Measurements from ENCODE around the gene CTNNA2.

The CTNNA2 gene

GRCh38 chr2:80148906-80149305 is 636.1 kb downstream of the CTNNA2 start:
- H3K9me3 ChIP-seq (ENCODE audit: control insufficient read depth in 2 of 2, low read length in 2 of 2): no peaks in the 10 kb centered on the region
- no peaks in the 10 kb centered on the region for H3K27me3 ChIP-seq (ENCODE audit: control insufficient read depth in 2 of 2, insufficient read depth in 2 of 2, low read length in 2 of 2)
- H3K9ac ChIP-seq (ENCODE audit: low read depth in 1 of 2, low read length in 2 of 2): no peak overlapping the region
- H3K4me3 ChIP-seq (ENCODE audit: low read length in 2 of 2): no peak overlapping the region
- H3K4me1 ChIP-seq (ENCODE audit: control insufficient read depth in 2 of 2, insufficient read depth in 2 of 2, low read length in 2 of 2): peaks cover 9 to 12% of the 10 kb centered on the region in 2 donors
- H3K36me3 ChIP-seq (ENCODE audit: control insufficient read depth in 2 of 2, insufficient read depth in 2 of 2, low read length in 2 of 2): no peaks in the 10 kb centered on the region
- no peak overlapping the region for H3K27ac ChIP-seq (ENCODE audit: low read depth in 2 of 2, low read length in 2 of 2)

GRCh38 chr2:80149991-80150390 is 637.1 kb downstream of the CTNNA2 start:
- no peaks in the 10 kb centered on the region for H3K9me3 ChIP-seq (ENCODE audit: control insufficient read depth in 2 of 2, low read length in 2 of 2)
- H3K27ac ChIP-seq (ENCODE audit: low read depth in 2 of 2, low read length in 2 of 2): no peak overlapping the region
- peaks cover 7 to 8% of the 10 kb centered on the region in 2 donors for H3K4me1 ChIP-seq (ENCODE audit: control insufficient read depth in 2 of 2, insufficient read depth in 2 of 2, low read length in 2 of 2)
- H3K27me3 ChIP-seq (ENCODE audit: control insufficient read depth in 2 of 2, insufficient read depth in 2 of 2, low read length in 2 of 2): no peaks in the 10 kb centered on the region
- no peak overlapping the region for H3K9ac ChIP-seq (ENCODE audit: low read depth in 1 of 2, low read length in 2 of 2)
- H3K36me3 ChIP-seq (ENCODE audit: control insufficient read depth in 2 of 2, insufficient read depth in 2 of 2, low read length in 2 of 2): no peaks in the 10 kb centered on the region
- H3K4me3 ChIP-seq (ENCODE audit: low read length in 2 of 2): no peak overlapping the region

- Histone ChIP-seq H3K4me3 (ENCODE audit: low read length in 2 of 2) (no peak overlapping the region), H3K27ac (ENCODE audit: low read depth in 2 of 2, low read length in 2 of 2) (no peak overlapping the region), H3K27me3 (ENCODE audit: control insufficient read depth in 2 of 2, insufficient read depth in 2 of 2, low read length in 2 of 2) (no peaks in the 10 kb centered on the region), H3K4me1 (ENCODE audit: control insufficient read depth in 2 of 2, insufficient read depth in 2 of 2, low read length in 2 of 2) (peaks cover 0 to 1% of the 10 kb centered on the region in 2 donors), H3K9me3 (ENCODE audit: control insufficient read depth in 2 of 2, low read length in 2 of 2) (no peaks in the 10 kb centered on the region), H3K36me3 (ENCODE audit: control insufficient read depth in 2 of 2, insufficient read depth in 2 of 2, low read length in 2 of 2) (no peaks in the 10 kb centered on the region), H3K9ac (ENCODE audit: low read depth in 1 of 2, low read length in 2 of 2) (no peak overlapping the region)
These were observed 638.4 kb downstream of the CTNNA2 start for GRCh38 chr2:80151248-80151647.

- Histone ChIP-seq H3K9ac (ENCODE audit: low read depth in 1 of 2, low read length in 2 of 2) (no peak overlapping the region), H3K4me1 (ENCODE audit: control insufficient read depth in 2 of 2, insufficient read depth in 2 of 2, low read length in 2 of 2) (no peaks in the 10 kb centered on the region), H3K27ac (ENCODE audit: low read depth in 2 of 2, low read length in 2 of 2) (no peak overlapping the region), H3K4me3 (ENCODE audit: low read length in 2 of 2) (no peak overlapping the region), H3K36me3 (ENCODE audit: control insufficient read depth in 2 of 2, insufficient read depth in 2 of 2, low read length in 2 of 2) (no peaks in the 10 kb centered on the region), H3K9me3 (ENCODE audit: control insufficient read depth in 2 of 2, low read length in 2 of 2) (no peaks in the 10 kb centered on the region), H3K27me3 (ENCODE audit: control insufficient read depth in 2 of 2, insufficient read depth in 2 of 2, low read length in 2 of 2) (no peaks in the 10 kb centered on the region)
These were observed 638.8 kb downstream of the CTNNA2 start for GRCh38 chr2:80151651-80152050.

GRCh38 chr2:80153151-80153550 is 640.3 kb downstream of the CTNNA2 start:
- H3K36me3 ChIP-seq (ENCODE audit: control insufficient read depth in 2 of 2, insufficient read depth in 2 of 2, low read length in 2 of 2): no peaks in the 10 kb centered on the region
- no peaks in the 10 kb centered on the region for H3K4me1 ChIP-seq (ENCODE audit: control insufficient read depth in 2 of 2, insufficient read depth in 2 of 2, low read length in 2 of 2)
- H3K4me3 ChIP-seq (ENCODE audit: low read length in 2 of 2): no peak overlapping the region
- H3K27ac ChIP-seq (ENCODE audit: low read depth in 2 of 2, low read length in 2 of 2): no peak overlapping the region
- no peaks in the 10 kb centered on the region for H3K27me3 ChIP-seq (ENCODE audit: control insufficient read depth in 2 of 2, insufficient read depth in 2 of 2, low read length in 2 of 2)
- no peaks in the 10 kb centered on the region for H3K9me3 ChIP-seq (ENCODE audit: control insufficient read depth in 2 of 2, low read length in 2 of 2)
- H3K9ac ChIP-seq (ENCODE audit: low read depth in 1 of 2, low read length in 2 of 2): no peak overlapping the region

GRCh38 chr2:80153768-80154167 is 640.9 kb downstream of the CTNNA2 start:
- Histone ChIP-seq H3K4me1 (ENCODE audit: control insufficient read depth in 2 of 2, insufficient read depth in 2 of 2, low read length in 2 of 2) (no peaks in the 10 kb centered on the region), H3K4me3 (ENCODE audit: low read length in 2 of 2) (no peak overlapping the region), H3K27ac (ENCODE audit: low read depth in 2 of 2, low read length in 2 of 2) (no peak overlapping the region), H3K27me3 (ENCODE audit: control insufficient read depth in 2 of 2, insufficient read depth in 2 of 2, low read length in 2 of 2) (no peaks in the 10 kb centered on the region), H3K9me3 (ENCODE audit: control insufficient read depth in 2 of 2, low read length in 2 of 2) (no peaks in the 10 kb centered on the region), H3K9ac (ENCODE audit: low read depth in 1 of 2, low read length in 2 of 2) (no peak overlapping the region), H3K36me3 (ENCODE audit: control insufficient read depth in 2 of 2, insufficient read depth in 2 of 2, low read length in 2 of 2) (no peaks in the 10 kb centered on the region)

GRCh38 chr2:80154231-80154915 is 641.5 kb downstream of the CTNNA2 start:
- H3K9me3 ChIP-seq (ENCODE audit: control insufficient read depth in 2 of 2, low read length in 2 of 2): no peaks in the 10 kb centered on the region
- H3K4me1 ChIP-seq (ENCODE audit: control insufficient read depth in 2 of 2, insufficient read depth in 2 of 2, low read length in 2 of 2): no peaks in the 10 kb centered on the region
- H3K36me3 ChIP-seq (ENCODE audit: control insufficient read depth in 2 of 2, insufficient read depth in 2 of 2, low read length in 2 of 2): no peaks in the 10 kb centered on the region
- H3K27ac ChIP-seq (ENCODE audit: low read depth in 2 of 2, low read length in 2 of 2): no peak overlapping the region
- H3K27me3 ChIP-seq (ENCODE audit: control insufficient read depth in 2 of 2, insufficient read depth in 2 of 2, low read length in 2 of 2): no peaks in the 10 kb centered on the region
- H3K4me3 ChIP-seq (ENCODE audit: low read length in 2 of 2): no peak overlapping the region
- H3K9ac ChIP-seq (ENCODE audit: low read depth in 1 of 2, low read length in 2 of 2): no peak overlapping the region

- H3K9ac ChIP-seq (ENCODE audit: low read depth in 1 of 2, low read length in 2 of 2): no peak overlapping the region
- H3K4me1 ChIP-seq (ENCODE audit: control insufficient read depth in 2 of 2, insufficient read depth in 2 of 2, low read length in 2 of 2): no peaks in the 10 kb centered on the region
- no peaks in the 10 kb centered on the region for H3K36me3 ChIP-seq (ENCODE audit: control insufficient read depth in 2 of 2, insufficient read depth in 2 of 2, low read length in 2 of 2)
- no peaks in the 10 kb centered on the region for H3K9me3 ChIP-seq (ENCODE audit: control insufficient read depth in 2 of 2, low read length in 2 of 2)
- no peak overlapping the region for H3K4me3 ChIP-seq (ENCODE audit: low read length in 2 of 2)
- H3K27ac ChIP-seq (ENCODE audit: low read depth in 2 of 2, low read length in 2 of 2): no peak overlapping the region
- H3K27me3 ChIP-seq (ENCODE audit: control insufficient read depth in 2 of 2, insufficient read depth in 2 of 2, low read length in 2 of 2): no peaks in the 10 kb centered on the region
These were observed 651.5 kb downstream of the CTNNA2 start for GRCh38 chr2:80164375-80164774.

- Histone ChIP-seq H3K9me3 (ENCODE audit: control insufficient read depth in 2 of 2, low read length in 2 of 2) (no peaks in the 10 kb centered on the region), H3K27ac (ENCODE audit: low read depth in 2 of 2, low read length in 2 of 2) (no peak overlapping the region), H3K27me3 (ENCODE audit: control insufficient read depth in 2 of 2, insufficient read depth in 2 of 2, low read length in 2 of 2) (no peaks in the 10 kb centered on the region), H3K4me3 (ENCODE audit: low read length in 2 of 2) (no peak overlapping the region), H3K4me1 (ENCODE audit: control insufficient read depth in 2 of 2, insufficient read depth in 2 of 2, low read length in 2 of 2) (no peaks in the 10 kb centered on the region), H3K36me3 (ENCODE audit: control insufficient read depth in 2 of 2, insufficient read depth in 2 of 2, low read length in 2 of 2) (no peaks in the 10 kb centered on the region), H3K9ac (ENCODE audit: low read depth in 1 of 2, low read length in 2 of 2) (no peak overlapping the region)
These were observed 653.8 kb downstream of the CTNNA2 start for GRCh38 chr2:80166483-80167171.

GRCh38 chr2:80167284-80167808 is 654.5 kb downstream of the CTNNA2 start:
- Histone ChIP-seq H3K4me3 (ENCODE audit: low read length in 2 of 2) (no peak overlapping the region), H3K27me3 (ENCODE audit: control insufficient read depth in 2 of 2, insufficient read depth in 2 of 2, low read length in 2 of 2) (no peaks in the 10 kb centered on the region), H3K9me3 (ENCODE audit: control insufficient read depth in 2 of 2, low read length in 2 of 2) (no peaks in the 10 kb centered on the region), H3K4me1 (ENCODE audit: control insufficient read depth in 2 of 2, insufficient read depth in 2 of 2, low read length in 2 of 2) (no peaks in the 10 kb centered on the region), H3K36me3 (ENCODE audit: control insufficient read depth in 2 of 2, insufficient read depth in 2 of 2, low read length in 2 of 2) (no peaks in the 10 kb centered on the region), H3K9ac (ENCODE audit: low read depth in 1 of 2, low read length in 2 of 2) (no peak overlapping the region), H3K27ac (ENCODE audit: low read depth in 2 of 2, low read length in 2 of 2) (no peak overlapping the region)
